Mesendoderm (in vitro differentiated cells): ENCODE results near the gene DNAH10.
A peak's percentile ranks its signal among the peaks of the same experiment; 100 is the strongest.

Experiments
- DNase-seq: peaks from one replicate; pipeline ENCODE4 v3.0.0; 2013
- H2AK5ac ChIP-seq: 2 replicates; pipeline ENCODE4 v1.6.1; 2013; ENCODE audit warnings: low read length, inconsistent platforms
- H2BK120ac ChIP-seq: 2 replicates; pipeline ENCODE4 v1.6.1; 2013; ENCODE audit warnings: low read depth, mild to moderate bottlenecking, low read length, moderate library complexity, mixed read lengths
- H2BK15ac ChIP-seq: replicated peaks from 2 replicates; pipeline ENCODE4 v1.6.1; 2013; ENCODE audit warnings: low read depth, mild to moderate bottlenecking, moderate library complexity
- H2BK5ac ChIP-seq: 2 replicates; pipeline ENCODE4 v1.6.1; 2013; ENCODE audit warnings: low read length, inconsistent platforms
- H3K18ac ChIP-seq: 2 replicates; pipeline ENCODE4 v1.6.1; 2013; ENCODE audit warnings: mild to moderate bottlenecking, low read length, mixed read lengths
- H3K23ac ChIP-seq: one replicate; pipeline ENCODE4 v1.6.1; 2013; ENCODE audit warnings: low read length
- H3K27ac ChIP-seq: 2 replicates; pipeline ENCODE4 v1.5.1; 2013; ENCODE audit warnings: low read depth, mild to moderate bottlenecking, inconsistent platforms, low read length, moderate library complexity
- H3K27me3 ChIP-seq: 2 replicates; pipeline ENCODE4 v1.6.1; 2013; ENCODE audit warnings: low read length, control low read depth, mild to moderate bottlenecking, inconsistent platforms; ENCODE audit not compliant: insufficient read depth, poor library complexity
- H3K36me3 ChIP-seq: 2 replicates; pipeline ENCODE4 v1.6.1; 2013; ENCODE audit warnings: low read length, inconsistent platforms; ENCODE audit not compliant: control insufficient read depth, insufficient read depth
- H3K4ac ChIP-seq: one replicate; pipeline ENCODE4 v1.6.1; 2013; ENCODE audit warnings: low read depth, mild to moderate bottlenecking, low read length, moderate library complexity
- H3K4me1 ChIP-seq: 2 replicates; pipeline ENCODE4 v1.6.1; 2013; ENCODE audit warnings: low read depth, low read length, inconsistent platforms; ENCODE audit not compliant: control insufficient read depth
- H3K4me2 ChIP-seq: 2 replicates; pipeline ENCODE4 v1.6.1; 2013; ENCODE audit warnings: low read length
- H3K4me3 ChIP-seq: 2 replicates; pipeline ENCODE4 v1.5.1; 2013; ENCODE audit warnings: mild to moderate bottlenecking, low read length
- H3K56ac ChIP-seq: one replicate; pipeline ENCODE4 v1.6.1; 2013; ENCODE audit warnings: low read length
- H3K79me1 ChIP-seq: 2 replicates; pipeline ENCODE4 v1.6.1; 2013; ENCODE audit warnings: low read length, inconsistent platforms
- H3K79me2 ChIP-seq: 2 replicates; pipeline ENCODE4 v1.6.1; 2013; ENCODE audit warnings: mild to moderate bottlenecking, low read length; ENCODE audit not compliant: control insufficient read depth, insufficient read depth
- H3K9ac ChIP-seq: 2 replicates; pipeline ENCODE4 v1.6.1; 2013; ENCODE audit warnings: low read length, inconsistent platforms
- H4K5ac ChIP-seq: one replicate; pipeline ENCODE4 v1.6.1; 2013; ENCODE audit warnings: low read length
- H4K8ac ChIP-seq: one replicate; pipeline ENCODE4 v1.6.1; 2013; ENCODE audit warnings: low read depth, mild to moderate bottlenecking, control low read depth, low read length, moderate library complexity
- WGBS: extraction: QIAGEN DNeasy Blood & Tissue Kit; methylation state at CpG from one replicate; pipeline ENCODE4 v1.1.7; 2013; ENCODE audit warnings: low lambda C conversion rate, missing lambda C conversion rate; ENCODE audit not compliant: insufficient coverage; ENCODE audit errors: extremely low coverage; 5-methylcytosine and 5-hydroxymethylcytosine counted together

The DNAH10 gene

DNA sequence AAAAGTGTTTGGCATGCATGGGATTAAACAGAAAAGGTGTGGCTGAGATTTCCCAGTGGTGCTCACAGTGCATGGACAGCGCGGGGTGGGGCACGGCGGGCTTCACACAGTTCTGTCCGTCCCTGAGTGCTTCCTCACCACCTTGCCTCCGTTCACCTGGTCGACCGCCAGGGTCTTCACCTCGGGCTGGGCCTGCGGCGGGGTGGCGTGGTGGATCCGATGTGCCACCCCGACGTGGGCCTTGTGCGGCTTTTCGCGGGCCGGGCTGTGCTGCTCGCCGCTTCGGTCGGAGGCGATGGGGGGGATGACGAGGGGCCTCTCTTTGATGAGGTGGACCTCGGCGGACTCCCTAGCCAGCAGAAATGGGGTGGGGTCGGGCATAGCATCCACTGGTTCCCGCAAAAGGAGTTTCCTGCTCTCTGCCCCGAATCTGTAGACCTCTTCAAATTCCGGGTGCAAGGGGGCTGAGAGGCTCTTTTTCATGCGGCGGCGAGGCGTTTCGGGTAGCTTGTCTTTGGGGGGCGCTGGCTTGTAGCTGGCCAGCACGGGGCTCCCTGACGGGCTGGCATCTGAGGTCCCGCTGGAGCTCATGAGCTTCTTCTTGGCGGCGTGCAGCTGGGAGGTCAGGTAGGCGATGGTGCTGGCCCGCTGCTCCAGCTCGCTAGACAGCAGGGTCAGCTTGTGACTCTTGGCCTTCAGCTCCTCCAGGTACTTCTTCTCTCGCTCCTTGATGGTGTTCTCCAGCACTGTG, 175.0 kb downstream of the DNAH10 start:
- Histone ChIP-seq H3K56ac (no peak overlapping the region), H3K36me3 (no peaks in the 10 kb centered on the region), H3K4me3 (no peak overlapping the region), H3K27me3 (no peaks in the 10 kb centered on the region), H2AK5ac (no peak overlapping the region), H4K5ac (no peak overlapping the region), H3K23ac (no peak overlapping the region), H3K27ac (no peak overlapping the region), H3K79me1 (no peaks in the 10 kb centered on the region), H3K18ac (no peak overlapping the region), H2BK15ac (no peak overlapping the region), H3K4me1 (no peaks in the 10 kb centered on the region), H3K4ac (no peak overlapping the region), H4K8ac (no peak overlapping the region), H2BK5ac (no peak overlapping the region), H3K9ac (no peak overlapping the region), H2BK120ac (no peak overlapping the region), H3K79me2 (no peaks in the 10 kb centered on the region), H3K4me2 (no peak overlapping the region)
- no CpG with 5 or more reads among the region's 46 CpGs for WGBS
- DNase-seq, result no peak

DNA sequence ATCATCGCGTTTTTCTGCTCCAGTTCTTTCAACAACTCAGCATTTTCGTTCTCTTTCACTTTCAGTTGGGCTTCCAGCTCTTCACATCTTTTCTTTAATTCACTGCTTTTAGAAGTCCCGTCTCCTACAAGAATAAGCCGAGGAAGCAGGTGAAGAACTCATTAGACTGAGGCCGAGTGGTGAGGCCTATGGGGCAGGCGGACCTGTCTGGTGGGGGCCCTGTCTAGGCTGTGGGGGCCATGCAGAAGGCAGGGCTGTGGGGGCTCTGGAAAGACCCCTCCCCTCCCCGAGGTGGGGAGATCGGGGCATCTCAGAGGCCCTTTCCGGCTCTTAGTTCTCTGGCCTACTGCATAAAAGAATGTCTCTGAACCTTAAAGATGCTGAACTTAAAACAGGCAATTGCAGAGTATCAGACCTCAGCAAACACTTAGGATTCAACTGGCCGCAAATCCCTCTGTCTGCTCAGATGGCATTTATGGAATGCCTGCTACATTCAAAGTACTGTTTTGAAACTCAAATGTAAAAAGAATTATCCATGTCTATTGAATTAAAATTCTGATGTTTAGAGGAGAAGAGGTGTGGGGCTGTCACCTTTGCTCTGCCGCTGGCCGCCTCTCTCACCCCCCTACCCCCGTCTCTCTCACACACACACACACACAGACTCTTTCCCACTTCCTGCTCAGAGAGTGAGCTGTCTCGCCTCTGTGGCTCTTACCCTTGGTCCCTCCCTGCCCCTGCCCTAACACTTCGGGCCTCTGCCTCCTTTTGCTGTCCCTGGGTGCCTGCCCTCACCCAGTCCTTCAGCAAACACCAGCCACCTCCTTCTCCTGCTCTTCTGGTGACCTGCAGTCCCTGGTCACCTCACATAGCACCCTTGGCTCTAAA, 175.8 kb downstream of the DNAH10 start:
- WGBS, result no CpG with 5 or more reads among the region's 16 CpGs
- DNase-seq, result no peak

GRCh38 chr12:123938679-123939480, 176.8 kb downstream of the DNAH10 start:
- H3K4ac ChIP-seq, result no peak overlapping the region
- no peaks in the 10 kb centered on the region for H3K4me1 ChIP-seq
- no peaks in the 10 kb centered on the region for H3K36me3 ChIP-seq
- H3K18ac ChIP-seq, result no peak overlapping the region
- no CpG with 5 or more reads among the region's 16 CpGs for WGBS
- H3K4me2 ChIP-seq, result no peak overlapping the region
- no peak overlapping the region for H3K23ac ChIP-seq
- no peaks in the 10 kb centered on the region for H3K79me2 ChIP-seq
- no peak overlapping the region for H2AK5ac ChIP-seq
- no peaks in the 10 kb centered on the region for H3K79me1 ChIP-seq
- H2BK120ac ChIP-seq, result no peak overlapping the region
- no peak overlapping the region for H4K8ac ChIP-seq
- no peak overlapping the region for H2BK5ac ChIP-seq
- H2BK15ac ChIP-seq, result no peak overlapping the region
- no peak overlapping the region for H3K27ac ChIP-seq
- no peak overlapping the region for H3K4me3 ChIP-seq
- no peak overlapping the region for H3K56ac ChIP-seq
- no peak overlapping the region for H3K9ac ChIP-seq
- no peaks in the 10 kb centered on the region for H3K27me3 ChIP-seq
- no peak overlapping the region for H4K5ac ChIP-seq
- peak; percentile 54 for DNase-seq

More for the DNA sequence above, 175.8 kb downstream of the DNAH10 start:
- Histone ChIP-seq H3K9ac (no peak overlapping the region), H3K23ac (no peak overlapping the region), H3K18ac (no peak overlapping the region), H4K5ac (no peak overlapping the region), H2BK5ac (no peak overlapping the region), H3K4me3 (no peak overlapping the region), H3K36me3 (no peaks in the 10 kb centered on the region), H3K4me2 (no peak overlapping the region), H2BK15ac (no peak overlapping the region), H3K79me1 (no peaks in the 10 kb centered on the region), H3K56ac (no peak overlapping the region), H3K27me3 (no peaks in the 10 kb centered on the region), H3K4me1 (no peaks in the 10 kb centered on the region), H3K27ac (no peak overlapping the region), H2AK5ac (no peak overlapping the region), H3K4ac (no peak overlapping the region), H2BK120ac (no peak overlapping the region), H4K8ac (no peak overlapping the region), H3K79me2 (no peaks in the 10 kb centered on the region)

DNA sequence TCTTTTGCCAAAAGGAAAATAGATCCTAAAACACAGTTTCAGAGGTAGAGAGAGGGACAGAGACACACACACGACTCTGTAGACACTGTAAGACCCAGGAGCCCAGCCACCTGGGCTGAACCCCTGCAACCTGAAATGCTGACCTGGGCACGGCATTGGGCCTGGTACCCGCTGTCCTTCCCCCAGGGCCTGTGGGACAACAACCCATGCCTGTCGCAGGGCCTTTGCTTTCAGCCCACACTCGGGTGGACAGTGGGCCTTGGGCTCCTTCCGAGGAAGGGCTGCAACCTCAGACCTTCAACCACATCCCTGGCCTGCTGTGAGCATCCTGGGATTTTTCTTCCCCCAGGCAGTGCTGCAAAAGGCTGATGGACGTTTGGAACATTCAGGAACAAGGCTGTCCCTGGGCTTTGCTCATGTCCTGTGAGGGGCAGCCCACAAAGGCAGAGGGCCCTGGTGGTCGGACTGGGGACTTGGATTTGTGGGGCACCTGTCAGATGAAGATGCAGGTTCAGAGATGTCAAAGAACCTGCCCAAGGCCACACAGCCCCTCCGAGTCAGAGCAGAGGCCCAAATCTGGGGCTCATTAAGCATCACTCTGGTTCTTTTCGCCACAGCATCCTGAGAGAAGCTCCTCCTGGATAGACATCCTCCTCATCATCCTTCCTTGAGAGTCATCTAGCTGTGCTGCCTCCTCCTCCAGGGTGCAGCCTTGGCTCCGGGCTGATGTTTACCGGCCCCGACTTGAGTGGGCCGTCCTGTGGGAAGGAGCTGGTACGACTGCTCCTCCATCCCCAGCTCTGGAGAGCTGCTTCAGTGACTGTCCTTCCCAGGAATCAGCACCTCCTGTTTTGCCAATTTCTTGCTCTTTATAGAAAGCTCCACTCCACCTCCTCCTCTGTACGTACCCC, 177.9 kb downstream of the DNAH10 start:
- Histone ChIP-seq H3K27me3 (no peaks in the 10 kb centered on the region), H4K8ac (no peak overlapping the region), H3K36me3 (no peaks in the 10 kb centered on the region), H3K79me1 (no peaks in the 10 kb centered on the region), H3K4me3 (no peak overlapping the region), H3K9ac (no peak overlapping the region), H2BK120ac (no peak overlapping the region), H3K4me1 (no peaks in the 10 kb centered on the region), H3K18ac (no peak overlapping the region), H3K4me2 (no peak overlapping the region), H2AK5ac (no peak overlapping the region), H4K5ac (no peak overlapping the region), H3K23ac (no peak overlapping the region), H3K56ac (no peak overlapping the region), H2BK15ac (no peak overlapping the region), H2BK5ac (no peak overlapping the region), H3K79me2 (no peaks in the 10 kb centered on the region), H3K4ac (no peak overlapping the region), H3K27ac (no peak overlapping the region)
- DNase-seq, result no peak
- WGBS, result no CpG with 5 or more reads among the region's 16 CpGs

- Histone ChIP-seq H3K56ac (no peak overlapping the region), H2AK5ac (no peak overlapping the region), H3K79me1 (no peaks in the 10 kb centered on the region), H2BK5ac (no peak overlapping the region), H3K4me3 (no peak overlapping the region), H4K5ac (no peak overlapping the region), H3K36me3 (no peaks in the 10 kb centered on the region), H3K27me3 (no peaks in the 10 kb centered on the region), H3K23ac (no peak overlapping the region), H3K4me1 (no peaks in the 10 kb centered on the region), H3K9ac (no peak overlapping the region), H2BK120ac (no peak overlapping the region), H4K8ac (no peak overlapping the region), H3K4me2 (no peak overlapping the region), H3K79me2 (no peaks in the 10 kb centered on the region), H3K4ac (no peak overlapping the region), H3K27ac (no peak overlapping the region), H2BK15ac (no peak overlapping the region), H3K18ac (no peak overlapping the region)
- no CpG with 5 or more reads among the region's 9 CpGs for WGBS
- no peak for DNase-seq
Measured at GRCh38 chr12:123940627-123940966, 178.5 kb downstream of the DNAH10 start.
